Measurements from ENCODE around the gene SOBP.

The SOBP gene

DNA sequence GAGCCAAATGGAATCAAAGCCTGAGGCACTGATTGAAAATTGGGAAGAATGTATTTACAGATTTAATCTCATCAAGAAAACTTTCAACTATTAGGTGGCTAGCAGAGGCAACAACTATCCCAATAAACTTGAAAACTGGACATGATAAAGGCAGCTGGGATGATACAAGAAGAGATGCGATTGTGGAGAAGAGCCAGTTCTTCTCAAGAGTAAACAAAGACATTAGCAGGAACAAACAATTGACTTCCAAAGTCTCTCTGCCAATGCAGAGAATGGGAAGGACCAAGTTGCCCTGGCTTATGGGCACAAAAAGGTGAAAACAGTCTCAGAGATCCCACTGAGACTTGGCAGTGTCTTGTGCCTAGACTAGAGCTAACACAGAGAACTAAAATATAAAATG, 132.4 kb downstream of the SOBP start:
- no peak for DNase-seq

DNA sequence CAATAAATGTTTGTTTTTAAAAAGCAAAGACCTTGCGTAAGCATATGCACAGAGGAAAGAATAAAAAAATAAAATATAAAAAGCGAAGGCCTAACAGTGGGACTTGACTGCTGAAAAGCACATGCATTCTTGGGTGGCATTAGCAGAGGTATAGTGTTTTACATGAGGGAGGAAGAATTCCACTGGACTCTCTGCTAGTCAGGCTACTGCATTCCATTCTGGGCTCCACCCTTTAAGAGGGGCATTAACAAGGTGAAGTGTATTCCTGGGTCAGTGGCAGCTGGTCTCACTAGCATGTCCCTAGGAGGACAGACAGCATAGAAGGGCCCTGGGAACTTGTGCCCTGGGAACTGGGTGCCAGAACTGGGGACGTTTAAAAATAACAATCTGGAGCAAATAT, 134.1 kb downstream of the SOBP start:
- no peak for DNase-seq

DNA sequence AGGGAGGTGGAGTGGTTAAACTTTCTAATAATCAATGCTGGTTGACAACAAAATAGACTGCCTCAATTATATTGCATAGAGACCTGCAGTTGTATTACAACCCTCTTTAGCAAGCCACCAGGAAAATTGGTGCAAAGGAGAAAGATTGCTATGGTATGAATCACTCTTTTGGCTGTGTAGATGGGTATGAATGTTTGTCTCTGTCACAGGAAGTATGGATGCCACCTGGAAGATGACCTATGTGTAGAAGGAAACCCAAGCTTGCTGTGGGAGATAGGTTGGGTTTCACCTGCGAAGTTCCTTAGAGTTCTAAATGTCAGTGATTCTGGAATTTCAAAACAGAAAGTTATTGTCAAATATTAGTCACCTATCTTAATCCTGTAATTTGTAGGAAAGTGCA, 134.6 kb downstream of the SOBP start:
- DNase-seq = peak; percentile 41

DNA sequence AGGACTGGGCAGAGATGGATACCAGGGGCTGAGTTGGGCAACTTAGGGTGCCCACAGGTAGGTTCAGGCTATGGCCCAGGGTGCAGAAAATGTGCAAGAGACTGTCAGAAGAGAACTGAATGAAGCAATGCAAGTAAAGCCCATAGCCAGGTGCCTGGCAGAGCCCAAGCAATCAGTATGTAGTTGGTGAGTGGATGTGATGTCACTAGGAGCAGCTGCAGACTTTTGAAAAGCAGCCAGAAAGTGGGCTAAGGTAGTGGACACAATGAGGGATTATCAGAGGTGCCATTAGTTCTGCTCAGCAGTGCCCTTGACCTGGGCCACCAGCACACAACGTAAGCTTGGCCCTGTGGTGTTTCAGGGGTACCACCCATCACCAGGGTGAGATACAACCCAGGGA, 135.3 kb downstream of the SOBP start:
- no peak for DNase-seq

DNA sequence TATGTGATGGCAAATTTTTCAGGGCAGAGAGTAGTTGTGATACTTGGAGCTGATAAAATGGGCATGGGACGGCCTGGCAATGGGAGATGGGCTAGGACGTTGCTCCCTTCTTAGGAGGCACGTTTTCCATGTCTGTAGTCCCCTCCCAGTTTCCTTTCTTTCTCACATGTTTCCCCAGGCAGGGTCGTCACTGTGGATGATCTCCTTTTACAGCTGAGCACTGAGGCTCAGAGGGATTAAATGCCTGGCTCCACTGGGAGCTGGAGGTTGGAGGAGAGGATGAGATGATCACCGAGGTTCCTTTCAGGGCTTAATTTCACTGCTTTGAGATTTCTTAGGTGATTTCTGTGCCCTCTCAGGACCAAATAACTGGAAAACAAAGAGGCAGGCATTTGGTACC, 136.7 kb downstream of the SOBP start:
- no peak for DNase-seq

DNA sequence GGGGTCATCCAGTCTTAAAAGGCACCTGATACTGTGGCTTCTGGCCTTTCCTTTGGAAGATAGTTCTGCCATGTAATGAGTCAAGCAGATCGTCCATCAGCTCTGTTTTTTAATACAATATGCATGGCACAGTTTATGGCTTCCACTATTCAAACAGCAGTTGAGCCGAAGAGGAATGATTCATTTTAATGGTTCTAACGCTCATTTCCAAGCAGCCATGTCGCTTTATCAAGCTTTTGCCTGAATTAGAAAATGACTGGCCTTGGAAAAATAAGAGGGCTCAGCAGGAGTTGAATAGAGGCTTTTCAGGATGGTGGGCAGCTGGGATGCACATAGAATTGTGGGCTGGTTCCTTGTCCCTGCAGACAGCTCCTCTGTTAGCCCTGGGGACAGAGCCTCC, 138.1 kb downstream of the SOBP start:
- no peak for DNase-seq

DNA sequence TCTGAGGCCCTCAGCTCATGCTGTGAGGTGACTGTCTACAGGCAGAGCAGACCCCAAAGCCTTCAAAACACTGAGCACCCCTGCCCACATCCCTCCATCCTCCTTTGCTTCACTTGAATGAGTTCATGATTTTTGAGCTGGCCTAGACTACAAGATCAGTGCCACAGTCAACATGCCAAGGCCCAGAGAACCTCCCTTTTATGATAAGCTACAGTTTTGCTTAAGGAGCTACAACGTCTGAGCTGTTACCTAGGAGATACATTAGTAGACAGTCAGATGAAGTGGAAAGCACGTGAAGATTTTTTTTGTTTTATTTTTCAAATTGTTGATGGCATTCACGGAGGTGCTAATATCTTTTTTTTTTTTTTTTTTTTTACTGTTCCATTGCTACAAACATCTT, 139.0 kb downstream of the SOBP start:
- no peak for DNase-seq

DNA sequence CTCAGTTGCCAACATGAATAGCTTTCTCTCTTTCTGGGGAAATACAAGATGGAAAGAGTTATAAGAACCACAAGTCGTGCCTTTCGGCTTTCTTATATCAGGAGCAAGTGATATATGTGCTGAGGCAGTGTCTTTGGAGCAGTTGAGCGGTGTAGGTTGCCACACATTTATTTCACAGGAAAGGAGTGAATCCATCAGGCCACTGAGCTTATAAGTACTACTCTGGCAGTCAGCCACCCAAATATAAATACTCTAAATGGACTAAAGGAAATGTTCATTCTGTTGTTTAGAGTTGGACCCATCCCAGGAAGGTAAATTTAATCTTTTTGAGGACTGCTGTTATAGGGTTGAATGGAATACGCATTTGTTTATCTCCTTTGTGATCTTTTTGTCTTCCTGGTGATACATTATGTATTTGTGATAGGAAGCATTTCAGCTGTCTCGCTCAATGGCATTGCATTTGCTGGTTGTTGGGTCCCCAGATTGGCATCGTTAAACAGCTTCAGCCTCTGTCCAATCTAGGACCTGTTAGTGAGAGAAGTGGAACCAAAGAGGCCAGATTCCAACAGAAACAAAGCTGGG, 139.7 kb downstream of the SOBP start:
- no peak for DNase-seq

DNA sequence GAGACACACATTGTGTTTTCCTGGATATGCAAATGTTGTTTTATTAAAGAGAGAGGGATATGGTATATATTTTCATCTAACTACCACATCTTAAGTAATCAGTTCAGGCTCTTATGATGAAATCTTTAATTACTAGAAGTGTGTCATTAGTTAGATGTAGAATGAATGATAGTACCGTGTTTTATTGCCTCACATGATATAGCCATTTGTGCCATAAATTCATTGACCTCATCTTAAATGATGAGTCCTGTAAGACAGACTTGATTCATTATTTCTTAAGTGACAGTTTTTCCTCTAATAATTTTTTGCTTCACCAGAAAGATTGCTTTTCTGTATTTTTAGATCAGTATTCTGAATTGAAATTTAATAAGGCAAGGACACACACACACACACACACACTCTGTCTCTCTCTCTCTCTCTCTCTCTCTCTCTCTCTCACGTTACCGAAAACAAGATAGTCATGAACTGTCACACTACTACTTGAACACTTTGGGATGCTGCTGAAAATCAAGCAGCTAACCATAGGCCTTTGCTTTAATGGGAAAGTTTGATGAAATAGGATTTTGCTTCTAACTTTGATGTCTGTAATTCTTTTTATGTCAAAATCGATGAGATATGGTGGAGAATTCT, 140.5 kb downstream of the SOBP start:
- DNase-seq = no peak

DNA sequence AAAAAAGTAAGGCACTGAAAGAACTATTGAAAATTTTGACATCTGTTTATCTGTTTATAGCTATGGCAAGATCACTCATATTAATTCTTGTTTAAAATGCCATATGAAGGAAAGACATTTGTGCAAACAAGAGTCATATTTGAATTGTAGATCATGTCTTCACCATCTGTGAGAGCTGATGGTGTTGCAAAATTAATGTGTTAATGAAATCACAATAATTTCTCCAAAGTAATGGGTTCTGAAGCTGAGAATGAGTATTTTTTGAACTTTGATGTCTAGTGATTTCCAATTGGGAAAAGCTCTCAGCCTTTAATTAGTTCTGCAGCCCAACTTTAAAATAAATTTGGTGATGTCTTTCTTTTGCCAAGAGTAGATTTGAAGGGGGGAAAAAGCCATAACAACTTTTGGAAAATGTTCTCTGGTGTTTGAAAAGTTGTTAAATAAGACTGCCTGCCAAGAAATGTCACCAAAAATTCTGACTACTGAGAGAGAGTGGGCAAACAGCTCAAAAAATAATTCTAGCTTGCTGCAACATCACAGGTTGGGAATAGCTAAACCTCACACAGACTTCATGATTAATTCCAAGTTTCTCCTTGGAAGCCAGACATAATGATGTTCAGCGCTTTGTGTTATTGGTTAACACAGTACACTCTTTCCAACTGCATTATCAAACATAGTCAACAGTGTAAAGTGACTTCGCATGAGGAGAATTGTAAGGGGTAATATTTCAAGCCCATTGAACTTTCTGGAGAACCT, 142.6 kb downstream of the SOBP start:
- no peak for DNase-seq

DNA sequence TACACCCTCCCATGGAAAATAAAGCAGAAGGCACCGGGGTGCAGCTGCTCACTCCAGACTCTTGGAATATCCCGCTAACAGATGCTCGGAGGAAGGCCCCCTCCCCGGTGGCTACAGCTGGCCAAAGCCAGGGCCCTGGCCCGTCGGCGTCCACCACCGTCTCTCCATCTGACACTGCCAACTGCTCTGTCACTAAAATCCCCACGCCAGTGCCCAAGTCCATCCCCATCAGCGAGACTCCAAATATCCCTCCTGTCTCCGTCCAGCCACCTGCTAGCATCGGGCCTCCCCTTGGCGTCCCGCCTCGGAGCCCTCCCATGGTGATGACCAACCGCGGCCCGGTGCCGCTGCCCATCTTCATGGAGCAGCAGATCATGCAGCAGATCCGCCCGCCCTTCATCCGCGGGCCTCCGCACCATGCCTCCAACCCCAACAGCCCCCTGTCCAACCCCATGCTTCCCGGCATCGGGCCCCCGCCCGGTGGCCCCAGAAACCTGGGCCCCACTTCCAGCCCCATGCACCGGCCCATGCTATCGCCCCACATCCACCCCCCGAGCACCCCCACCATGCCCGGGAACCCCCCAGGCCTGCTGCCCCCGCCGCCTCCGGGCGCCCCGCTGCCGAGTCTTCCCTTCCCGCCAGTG, 143.9 kb downstream of the SOBP start:
- DNase-seq = no peak

DNA sequence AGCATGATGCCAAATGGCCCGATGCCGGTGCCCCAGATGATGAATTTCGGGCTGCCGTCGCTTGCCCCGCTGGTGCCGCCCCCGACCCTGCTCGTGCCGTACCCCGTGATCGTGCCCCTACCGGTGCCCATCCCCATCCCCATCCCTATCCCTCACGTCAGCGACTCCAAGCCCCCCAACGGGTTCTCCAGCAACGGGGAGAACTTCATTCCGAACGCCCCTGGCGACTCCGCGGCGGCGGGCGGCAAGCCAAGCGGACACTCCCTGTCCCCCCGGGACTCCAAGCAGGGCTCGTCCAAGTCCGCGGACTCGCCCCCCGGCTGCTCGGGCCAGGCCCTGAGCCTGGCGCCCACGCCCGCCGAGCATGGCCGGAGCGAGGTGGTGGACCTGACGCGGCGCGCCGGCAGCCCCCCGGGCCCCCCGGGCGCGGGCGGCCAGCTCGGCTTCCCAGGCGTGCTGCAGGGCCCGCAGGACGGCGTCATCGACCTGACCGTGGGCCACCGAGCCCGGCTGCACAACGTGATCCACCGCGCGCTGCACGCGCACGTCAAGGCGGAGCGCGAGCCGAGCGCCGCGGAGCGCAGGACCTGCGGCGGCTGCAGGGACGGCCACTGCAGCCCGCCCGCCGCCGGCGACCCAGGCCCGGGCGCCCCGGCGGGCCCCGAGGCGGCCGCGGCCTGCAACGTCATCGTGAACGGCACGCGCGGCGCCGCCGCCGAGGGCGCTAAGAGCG, 144.6 kb downstream of the SOBP start:
- no peak for DNase-seq

DNA sequence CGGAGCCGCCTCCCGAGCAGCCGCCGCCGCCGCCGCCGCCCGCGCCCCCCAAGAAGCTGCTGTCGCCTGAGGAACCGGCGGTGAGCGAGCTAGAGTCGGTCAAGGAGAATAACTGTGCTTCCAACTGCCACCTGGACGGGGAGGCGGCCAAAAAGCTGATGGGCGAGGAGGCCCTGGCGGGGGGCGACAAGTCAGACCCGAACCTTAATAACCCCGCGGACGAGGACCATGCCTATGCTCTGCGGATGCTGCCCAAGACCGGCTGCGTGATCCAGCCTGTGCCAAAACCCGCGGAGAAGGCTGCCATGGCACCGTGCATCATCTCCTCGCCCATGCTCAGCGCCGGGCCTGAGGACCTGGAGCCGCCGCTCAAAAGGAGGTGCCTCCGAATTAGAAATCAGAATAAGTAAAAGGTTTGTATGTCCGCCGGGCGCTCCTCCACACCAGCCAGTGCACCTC, 145.2 kb downstream of the SOBP start:
- DNase-seq = no peak

DNA sequence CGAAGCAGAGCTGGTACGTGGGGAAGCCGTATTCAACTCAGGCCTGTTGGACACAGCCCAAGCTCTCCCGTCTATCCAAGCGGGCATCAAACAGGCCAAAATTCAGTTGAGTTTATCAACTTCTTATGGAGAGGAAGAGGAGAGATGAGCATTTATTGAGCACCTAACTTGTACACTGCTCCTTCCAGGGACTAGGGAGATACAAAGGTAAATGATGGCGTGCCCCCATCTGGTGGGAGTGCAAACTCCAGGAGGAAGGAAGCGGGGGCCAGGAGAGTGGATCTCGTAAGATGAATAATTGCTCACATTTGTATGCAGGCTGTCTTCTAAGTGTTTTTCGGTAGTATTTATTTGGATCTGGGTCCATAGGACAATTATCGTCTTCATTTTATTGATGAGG, 146.6 kb downstream of the SOBP start:
- DNase-seq = no peak

DNA sequence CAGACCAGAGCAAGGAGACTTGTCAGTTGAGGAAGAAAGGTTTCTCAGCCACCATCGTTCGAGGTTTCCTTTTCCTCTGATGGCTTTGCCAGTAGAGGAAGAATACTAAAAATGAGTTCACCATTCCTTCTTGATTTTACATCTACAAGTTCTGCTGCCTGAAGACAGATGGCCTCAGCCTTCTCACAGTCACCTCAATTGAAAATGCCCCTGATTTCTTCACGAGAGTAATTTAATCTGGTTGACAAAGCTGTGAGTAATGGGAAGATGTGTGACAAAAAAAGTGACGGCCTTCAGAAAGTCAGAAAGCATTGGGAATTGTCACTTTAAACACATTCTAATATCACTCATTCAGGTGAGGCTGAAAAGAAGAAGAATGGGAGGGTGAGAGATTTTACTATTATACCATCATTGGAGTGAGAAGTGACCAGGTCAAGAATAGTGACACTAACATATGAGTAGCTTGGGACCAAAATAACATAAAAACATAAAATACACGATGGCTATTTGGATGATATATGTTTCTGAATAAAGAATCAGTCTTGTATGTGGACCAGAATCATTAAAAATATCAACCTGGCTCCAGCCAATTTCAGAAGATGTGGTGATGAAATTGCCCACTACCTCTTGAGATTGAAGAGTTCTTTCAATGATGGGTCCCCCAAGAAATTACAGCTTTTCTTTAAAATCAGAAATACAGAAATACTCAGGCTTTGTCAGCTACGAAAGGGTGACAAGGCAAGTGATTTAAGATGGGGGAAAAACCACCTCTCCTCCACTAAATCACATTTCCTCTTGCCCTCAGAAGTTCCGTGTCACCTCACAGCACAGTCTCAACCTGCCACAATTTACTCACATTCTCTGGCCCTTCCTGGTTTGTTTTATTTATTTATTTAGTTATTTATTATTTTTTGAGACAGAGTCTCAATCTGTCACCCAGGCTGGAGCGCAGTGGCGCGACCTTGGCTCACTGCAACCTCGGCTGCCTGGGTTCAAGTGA, 147.7 kb downstream of the SOBP start:
- DNase-seq = no peak

DNA sequence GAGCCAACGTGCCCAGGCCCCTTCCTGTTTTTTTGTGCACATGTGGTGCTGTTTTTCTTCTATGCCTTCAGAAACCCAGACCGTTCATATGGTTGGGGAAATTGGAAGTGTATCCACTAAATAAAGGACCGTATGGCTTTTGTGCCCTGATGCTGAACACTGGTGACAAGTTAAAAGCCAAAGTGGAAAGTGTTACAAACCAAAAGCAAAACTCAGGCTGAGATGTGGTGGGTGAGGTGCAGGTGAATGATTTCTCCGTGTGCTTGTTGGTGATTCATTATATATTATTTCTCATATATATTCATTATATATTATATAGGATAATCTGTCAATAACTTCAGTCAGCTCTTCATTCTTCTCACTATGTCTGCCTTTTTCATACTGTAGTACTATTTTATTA, 148.6 kb downstream of the SOBP start:
- no peak for DNase-seq

DNA sequence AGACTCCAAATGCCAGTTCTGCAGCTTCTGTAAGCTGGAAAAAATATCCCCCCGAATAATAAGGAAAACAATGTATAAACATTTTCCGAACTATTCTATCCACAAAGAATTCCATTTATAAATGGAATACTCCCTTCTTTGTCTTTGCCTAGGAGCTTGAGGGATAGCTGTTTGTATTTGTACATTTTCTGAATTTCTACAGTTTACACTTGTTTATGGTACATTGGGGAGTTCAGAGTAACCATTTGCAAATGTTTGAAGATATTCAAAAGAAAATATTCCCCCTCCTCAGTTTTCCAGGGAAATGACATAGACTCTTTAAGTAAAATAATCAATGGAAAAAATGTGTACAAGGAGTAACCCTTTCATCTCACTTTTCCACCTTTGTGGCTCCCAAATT, 149.6 kb downstream of the SOBP start:
- no peak for DNase-seq

DNA sequence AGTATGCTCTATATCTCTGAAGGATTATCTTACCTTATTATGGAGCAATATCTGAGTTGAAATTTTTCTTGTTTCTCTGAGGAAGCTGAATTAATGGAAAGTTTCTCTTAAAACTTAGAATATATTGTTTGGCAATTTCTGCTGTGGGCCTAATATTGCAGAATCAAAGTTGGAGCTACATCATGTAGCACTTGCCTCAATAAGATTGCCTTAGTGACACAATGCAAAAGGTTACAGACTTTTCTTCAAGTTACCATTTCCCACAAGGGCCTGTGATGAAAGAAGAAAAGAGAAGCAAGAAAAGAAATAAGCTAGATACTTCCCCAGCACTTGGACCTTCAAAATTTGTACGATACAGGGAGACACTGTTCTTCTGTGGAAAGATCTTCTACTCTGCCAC, 151.2 kb downstream of the SOBP start:
- DNase-seq = no peak

DNA sequence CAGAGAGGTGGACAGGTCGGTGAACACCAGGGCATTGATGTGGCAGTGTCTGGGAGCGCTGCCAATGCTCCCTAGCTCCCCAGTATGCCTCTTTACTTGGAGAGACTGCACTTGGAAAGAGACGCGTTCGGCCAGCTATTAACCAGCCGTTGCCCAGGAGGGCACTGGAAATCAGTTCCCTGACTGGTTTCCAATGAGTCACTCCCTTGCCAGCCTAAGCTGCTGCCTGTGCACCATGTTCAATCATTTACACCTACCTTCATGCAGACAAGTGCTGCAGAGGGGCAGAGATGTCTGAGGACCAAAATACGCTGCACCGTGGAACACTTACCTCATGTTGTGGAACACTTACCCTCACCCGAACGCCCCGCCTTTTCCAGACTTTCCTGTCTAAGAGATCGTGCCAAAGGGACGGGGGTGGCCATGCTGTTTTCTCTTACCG, 151.6 kb downstream of the SOBP start:
- DNase-seq = no peak

DNA sequence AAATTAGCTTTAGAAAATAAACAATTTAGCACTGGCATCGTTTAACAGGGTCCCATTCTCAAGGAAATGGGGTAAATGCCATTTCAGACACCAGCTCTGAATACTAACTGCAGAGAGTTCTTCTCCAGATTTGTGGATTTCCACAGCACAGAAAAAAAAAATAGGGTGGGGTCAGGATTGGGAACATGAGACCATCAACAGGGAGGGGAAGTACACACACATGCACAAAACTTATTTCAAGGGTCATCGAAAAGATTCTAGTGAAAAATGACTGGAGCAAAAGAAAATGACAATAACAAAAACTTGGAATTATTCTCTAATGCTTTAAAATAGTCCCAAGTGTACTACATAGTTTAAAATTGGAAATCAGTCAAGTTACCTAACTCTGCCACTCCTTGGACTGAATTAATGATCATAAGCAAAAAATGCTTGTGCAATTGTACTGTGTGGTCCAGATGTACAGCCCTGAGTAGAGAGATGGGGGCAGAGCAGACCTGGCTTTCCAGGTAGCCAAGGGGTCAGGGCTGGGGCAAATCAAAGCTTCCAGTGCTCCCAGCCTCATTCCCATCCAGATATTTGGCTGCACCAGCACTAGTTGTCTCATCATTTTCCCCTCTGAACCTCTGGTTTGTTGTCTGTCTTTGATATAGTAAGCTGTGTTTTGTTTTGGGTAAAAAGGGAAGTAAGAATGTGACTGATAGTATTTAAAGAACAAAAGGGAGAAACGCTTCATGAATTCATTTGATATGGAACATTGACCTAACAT, 152.4 kb downstream of the SOBP start:
- no peak for DNase-seq

DNA sequence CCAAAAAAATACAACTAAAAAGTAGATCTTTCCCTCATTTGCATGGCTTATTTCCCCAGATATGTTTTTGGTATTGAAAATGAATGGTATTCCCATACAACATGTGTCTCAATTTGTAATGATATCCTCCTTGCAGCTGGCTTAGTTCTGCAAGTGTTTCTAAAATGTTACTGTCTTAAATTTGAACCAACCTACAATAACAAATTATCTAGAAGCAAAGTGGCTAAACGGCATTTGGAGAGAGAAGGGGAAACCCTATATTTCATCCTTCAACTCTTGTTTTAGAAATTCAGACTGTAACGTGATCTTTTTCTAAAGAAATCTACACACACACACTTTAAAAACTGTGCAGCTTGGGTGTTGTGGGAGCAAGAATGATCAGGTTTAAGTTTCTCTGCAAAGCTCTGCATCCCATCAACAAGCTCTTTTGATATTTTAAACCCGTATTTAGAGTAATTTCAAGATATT, 153.0 kb downstream of the SOBP start:
- DNase-seq = no peak

Measured in EL (cell line).